ENCODE results near the gene P4HA3.
A peak's percentile ranks its signal among the peaks of the same experiment; 100 is the strongest.

The P4HA3 gene

DNA sequence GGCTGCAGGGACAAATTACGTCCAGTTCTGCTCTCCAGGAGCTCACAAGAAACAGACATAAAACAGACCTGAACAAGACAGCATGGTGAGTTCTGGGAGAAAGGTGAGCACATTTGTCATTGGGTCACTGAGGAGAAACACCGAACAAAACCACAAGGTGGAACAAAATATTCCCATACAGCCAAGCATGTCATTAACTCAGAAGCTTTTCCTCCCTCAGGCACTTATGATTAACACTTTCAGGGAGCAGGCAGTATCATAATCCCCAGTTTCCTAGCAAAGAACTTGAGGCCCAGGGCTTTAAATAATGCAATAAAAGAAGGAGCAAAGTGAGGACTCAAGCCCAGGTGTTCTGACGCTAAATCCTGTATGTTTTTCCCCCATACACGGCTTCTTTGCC lies 43.0 kb downstream of the P4HA3 start:
- DNase-seq (ENCODE audit: insufficient read length, low spot score), result no peak
- no peak for FAIRE-seq

DNA sequence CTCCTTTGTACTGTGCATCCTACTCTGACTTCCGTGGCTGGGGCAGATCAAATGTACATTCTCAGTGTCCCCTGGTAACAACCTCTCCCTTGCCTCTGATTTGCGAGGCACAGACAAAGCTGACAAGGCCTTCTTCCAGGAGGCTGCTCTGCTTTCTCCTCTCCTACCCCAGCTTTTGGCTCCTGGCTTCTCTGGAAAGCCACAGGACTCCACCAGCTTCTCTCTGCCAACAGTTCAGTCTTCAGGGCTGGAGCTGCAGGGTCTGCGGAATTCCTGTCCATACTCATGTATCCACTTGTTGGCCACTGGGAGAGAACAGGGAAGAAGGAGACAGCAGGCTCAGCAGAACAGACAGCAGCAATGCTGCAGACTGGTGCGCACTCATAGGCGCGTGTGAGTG lies 44.4 kb downstream of the P4HA3 start:
- FAIRE-seq, result no peak
- no peak for DNase-seq (ENCODE audit: insufficient read length, low spot score)

GRCh38 chr11:74265256-74265655 lies 46.2 kb downstream of the P4HA3 start:
- FAIRE-seq (no peak), DNase-seq (ENCODE audit: insufficient read length, low spot score) (no peak)

DNA sequence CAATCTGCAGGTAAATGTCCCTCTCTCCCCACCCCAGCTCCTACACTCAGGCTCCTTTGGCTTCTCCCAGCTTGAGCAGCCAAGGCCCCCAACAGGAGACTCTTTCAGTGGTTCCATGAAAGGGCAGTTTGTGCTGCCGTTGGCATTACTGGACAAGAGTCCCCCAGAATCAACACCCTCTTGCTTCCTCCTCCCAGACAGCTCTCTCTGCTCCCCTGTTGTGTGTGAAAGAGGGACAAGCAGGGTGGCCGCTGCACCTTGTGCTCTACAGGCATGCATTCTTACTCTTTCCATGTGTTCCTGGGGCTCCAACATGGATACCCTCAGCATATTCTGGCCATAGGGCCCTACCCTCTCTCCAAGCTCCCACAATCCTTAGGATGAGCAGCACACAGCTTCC lies 48.7 kb downstream of the P4HA3 start:
- no peak for DNase-seq (ENCODE audit: insufficient read length, low spot score)
- FAIRE-seq, result no peak

- DNase-seq (ENCODE audit: insufficient read length, low spot score) (no peak), FAIRE-seq (no peak)
These were observed 53.4 kb downstream of the P4HA3 start for GRCh38 chr11:74257959-74258553.

- FAIRE-seq, result no peak
- no peak for DNase-seq (ENCODE audit: insufficient read length, low spot score)
These were observed 54.9 kb downstream of the P4HA3 start for GRCh38 chr11:74256378-74257133.

DNA sequence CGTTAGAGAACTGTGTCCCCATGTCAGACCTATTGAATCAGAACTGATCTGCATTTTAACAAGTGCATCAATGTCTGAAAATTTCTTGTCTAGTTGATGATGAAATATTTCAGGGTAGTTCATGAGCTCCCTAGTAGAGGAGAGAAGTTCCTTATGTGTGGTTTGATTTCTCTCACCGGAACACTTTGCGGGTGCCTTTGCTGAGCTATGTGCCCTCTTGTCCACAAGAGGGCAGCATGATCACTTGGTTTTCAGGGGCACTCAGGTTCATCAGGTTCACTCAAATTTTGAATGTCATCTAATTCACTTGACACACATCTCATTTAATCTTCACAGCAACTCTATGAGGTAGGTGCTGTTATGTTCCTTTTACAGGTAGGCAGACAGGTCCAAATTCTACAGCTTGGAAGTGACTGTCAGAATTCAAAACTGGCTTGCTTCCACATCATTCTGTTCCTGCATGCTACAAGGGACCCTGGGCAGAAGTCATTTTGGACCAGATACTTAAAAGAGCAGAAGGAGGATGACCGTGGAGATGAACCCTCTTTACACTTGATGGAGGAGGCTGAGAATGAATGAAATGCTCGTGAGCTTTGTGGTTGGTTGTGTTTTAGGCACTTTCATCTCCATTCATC lies 55.6 kb downstream of the P4HA3 start:
- FAIRE-seq, result peak; percentile 70
- peak; percentile 69 for DNase-seq (ENCODE audit: insufficient read length, low spot score)

GRCh38 chr11:74253361-74253760 lies 58.1 kb downstream of the P4HA3 start:
- DNase-seq (ENCODE audit: insufficient read length, low spot score), result no peak
- FAIRE-seq, result no peak

DNA sequence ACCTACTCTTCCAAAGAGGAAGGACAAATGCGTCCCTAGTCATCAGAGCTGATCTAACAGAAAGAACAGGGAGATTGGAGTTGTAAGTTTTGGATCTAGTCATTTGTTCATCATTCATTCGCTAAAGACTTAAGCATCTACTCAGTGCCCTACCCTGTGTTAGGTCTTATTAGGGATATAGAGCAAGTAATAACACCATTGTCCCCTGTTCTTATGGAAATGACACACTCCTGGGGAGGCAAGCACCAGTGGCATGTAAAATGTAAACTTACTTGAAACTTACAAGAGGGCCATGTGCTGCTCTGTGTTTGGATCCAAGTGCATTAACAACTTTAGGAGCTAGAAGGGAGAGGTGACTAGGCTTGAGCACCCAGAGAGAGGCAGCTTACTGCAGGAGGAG lies 61.9 kb downstream of the P4HA3 start:
- FAIRE-seq, result no peak

DNA sequence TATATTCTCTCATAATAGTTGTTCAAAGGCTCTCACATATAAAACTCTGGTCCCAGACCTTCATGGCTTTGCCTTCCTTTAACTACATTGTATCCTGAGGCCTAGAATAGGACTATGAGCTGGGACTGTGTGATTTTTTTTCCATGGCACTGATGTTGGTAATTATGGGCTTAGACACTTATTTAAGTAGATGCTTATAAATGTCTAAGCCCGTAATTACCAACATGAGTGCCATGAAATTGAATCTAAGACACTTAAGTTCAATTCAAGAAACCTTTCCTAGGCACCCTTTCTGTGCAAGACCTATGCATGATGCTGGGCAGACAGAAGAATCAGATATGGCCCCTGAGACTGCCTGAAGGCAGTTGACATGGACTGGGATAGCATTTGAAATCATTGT lies 63.0 kb downstream of the P4HA3 start:
- FAIRE-seq, result no peak
- no peak for DNase-seq (ENCODE audit: insufficient read length, low spot score)

More for the DNA sequence above, 61.9 kb downstream of the P4HA3 start:
- DNase-seq (ENCODE audit: insufficient read length, low spot score), result no peak

- FAIRE-seq (no peak), DNase-seq (ENCODE audit: insufficient read length, low spot score) (no peak)
These were observed 73.2 kb downstream of the P4HA3 start for GRCh38 chr11:74238243-74238642.

DNA sequence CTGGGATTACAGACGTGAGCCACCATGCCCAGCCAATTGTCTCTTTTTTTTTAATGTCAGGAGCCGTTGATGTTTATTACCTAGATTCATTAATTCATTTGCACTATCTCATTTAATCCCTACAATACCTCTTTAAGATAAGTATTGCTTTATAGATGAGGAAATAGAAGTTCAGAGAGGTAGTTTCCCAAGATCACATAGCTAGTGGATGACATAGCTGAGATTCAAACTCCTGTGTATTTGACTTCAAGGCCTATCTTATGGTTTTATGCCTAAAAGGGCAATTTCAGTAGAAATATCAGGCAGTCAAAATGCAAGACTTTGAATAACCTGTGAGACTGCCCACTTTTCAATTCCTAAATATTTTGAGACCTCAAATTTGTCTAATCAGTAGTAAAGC lies 73.9 kb downstream of the P4HA3 start:
- FAIRE-seq, result no peak

DNA sequence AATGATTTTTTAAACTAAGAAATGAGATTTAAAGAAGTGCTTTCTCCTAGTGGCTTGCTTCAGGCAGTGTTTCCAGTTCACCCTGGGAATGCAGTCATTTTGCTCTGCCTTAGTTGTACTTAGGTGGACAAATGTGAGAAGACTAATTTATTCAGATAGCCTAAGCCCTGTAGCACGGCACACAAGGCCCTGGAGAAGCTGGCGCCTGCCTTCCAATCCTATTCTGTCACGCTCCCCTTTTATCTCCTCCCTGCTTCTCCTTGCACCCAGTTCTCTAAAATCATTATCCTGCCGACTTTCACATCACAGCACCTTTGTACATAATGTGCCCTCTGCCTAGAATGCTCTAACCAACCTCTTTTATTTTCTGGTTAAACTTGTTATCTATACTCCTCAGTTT lies 76.3 kb downstream of the P4HA3 start:
- DNase-seq (ENCODE audit: insufficient read length, low spot score), result no peak
- FAIRE-seq, result no peak

More for the DNA sequence above, 73.9 kb downstream of the P4HA3 start:
- no peak for DNase-seq (ENCODE audit: insufficient read length, low spot score)

DNA sequence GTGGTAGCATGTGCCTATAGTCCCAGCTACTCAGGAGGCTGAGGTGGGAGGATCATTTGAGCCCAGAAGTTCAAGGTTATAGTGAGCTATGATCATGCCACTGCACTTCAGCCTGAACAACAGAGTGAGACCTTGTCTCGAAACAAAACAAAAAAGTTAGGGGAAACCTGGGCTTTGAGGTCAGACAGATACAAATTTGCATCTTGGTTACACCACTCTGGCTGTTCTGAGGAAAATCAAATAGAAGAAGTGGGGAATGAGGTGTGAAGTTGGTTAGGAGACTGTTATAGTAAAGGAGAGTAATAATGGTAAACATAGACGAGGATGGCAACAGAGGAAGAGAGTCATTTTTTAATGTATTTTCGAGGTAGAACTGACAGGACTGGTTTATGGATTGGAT lies 77.8 kb downstream of the P4HA3 start:
- FAIRE-seq (no peak), DNase-seq (ENCODE audit: insufficient read length, low spot score) (no peak)

DNA sequence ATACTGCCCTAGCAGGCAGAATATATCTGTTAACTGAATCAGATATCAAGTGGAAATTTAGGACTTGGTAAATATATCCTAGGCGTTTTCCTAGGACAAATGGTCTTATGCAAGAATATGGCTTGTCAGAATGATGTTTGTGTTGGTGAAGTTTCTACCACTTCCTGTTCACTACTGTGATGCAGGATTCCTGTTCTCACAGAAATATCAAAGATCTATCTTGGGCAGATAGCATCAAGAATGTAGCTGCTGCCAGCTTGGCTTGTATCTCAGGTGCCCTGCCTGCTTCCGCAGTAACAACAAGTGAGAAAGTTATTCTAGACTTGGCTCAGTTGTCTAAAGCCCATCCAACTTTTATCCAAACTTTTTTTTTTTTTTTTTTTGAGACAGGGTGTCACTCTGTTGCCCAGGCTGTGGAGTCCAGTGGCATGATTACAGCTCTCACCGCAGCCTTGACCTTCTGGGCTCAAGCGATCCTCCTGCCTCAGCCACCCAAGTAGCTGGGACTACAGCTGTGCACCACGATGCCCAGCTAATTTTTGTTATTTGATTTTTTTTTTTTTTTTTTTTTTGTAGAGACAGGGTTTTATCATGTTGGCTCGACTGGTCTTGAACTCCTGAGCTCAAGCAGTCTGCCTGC lies 79.0 kb downstream of the P4HA3 start:
- FAIRE-seq (no peak), DNase-seq (ENCODE audit: insufficient read length, low spot score) (no peak)

DNA sequence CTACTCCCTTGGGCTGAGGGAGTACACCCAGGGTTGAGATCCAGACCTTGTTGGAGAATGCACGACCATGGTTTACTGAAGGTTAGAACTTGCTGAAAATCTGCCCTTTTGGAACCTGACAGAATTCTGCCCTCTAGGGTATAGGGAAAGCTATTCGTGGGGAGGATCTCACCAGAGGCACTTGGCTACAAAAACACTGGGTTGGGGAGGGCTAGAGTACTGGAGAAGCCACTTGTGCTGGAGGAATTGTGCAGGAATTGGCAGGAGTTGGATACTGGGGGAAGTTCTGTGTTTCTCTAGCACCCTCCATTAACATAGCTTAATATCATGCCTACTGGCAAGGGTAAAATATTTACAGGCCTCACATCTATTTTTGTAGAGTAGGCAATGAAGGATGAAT lies 84.5 kb downstream of the P4HA3 start:
- DNase-seq (ENCODE audit: insufficient read length, low spot score) (no peak), FAIRE-seq (peak; percentile 53)

DNA sequence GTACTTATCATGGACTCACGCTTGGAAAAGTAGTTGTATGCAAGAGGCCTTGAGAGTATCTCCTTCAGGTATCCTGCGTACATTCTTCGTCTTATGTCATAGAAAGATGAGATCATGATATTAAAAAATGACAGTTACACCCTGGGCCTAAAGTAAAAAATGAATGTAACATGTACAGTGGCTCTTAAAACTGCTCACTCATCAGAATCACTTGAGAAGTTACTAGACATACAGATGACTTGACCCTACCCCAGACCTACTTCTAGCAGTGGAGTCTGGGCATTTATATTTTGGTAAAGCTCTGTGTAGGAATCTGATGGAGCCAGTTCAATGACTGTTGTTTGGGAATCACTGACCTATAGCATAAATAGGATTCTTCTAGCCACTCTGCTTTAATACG lies 85.9 kb downstream of the P4HA3 start:
- FAIRE-seq, result no peak
- no peak for DNase-seq (ENCODE audit: insufficient read length, low spot score)

- FAIRE-seq (no peak), DNase-seq (ENCODE audit: insufficient read length, low spot score) (no peak)
These were observed 89.6 kb downstream of the P4HA3 start for GRCh38 chr11:74221816-74222215.

DNA sequence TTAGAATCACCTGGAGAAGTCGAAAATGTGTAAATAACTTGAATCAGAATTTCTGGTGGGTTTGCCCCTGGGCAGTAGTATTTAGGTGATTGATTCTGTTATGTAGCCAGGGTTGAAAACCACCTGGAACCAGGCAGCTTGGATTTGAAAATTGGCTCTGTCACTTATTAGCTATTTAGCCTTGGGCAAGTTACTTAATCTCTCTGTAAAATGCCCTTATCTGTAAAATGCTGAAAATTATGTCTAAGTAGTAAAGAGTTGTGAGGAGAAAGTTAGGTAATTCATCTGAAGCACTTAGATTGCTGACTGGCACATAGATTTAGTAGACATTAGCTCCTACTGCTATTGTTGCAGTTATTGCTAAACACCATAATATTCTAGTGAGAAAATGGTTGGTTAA lies 91.1 kb downstream of the P4HA3 start:
- FAIRE-seq (no peak), DNase-seq (ENCODE audit: insufficient read length, low spot score) (no peak)
